ENCODE measurements around the gene RNF130.

Gene RNF130

GRCh38 chr5:180088561-180088960 is 17.0 kb upstream of the RNF130 start:
- TF ChIP-seq SNAI2 (CRISPR knock-in tag; IDR thresholded peaks at IDR 0.05) (no peak), TOX (CRISPR knock-in tag; IDR thresholded peaks at IDR 0.05; ENCODE audit: borderline replicate concordance) (no peak), GLIS3 (CRISPR knock-in tag; IDR thresholded peaks at IDR 0.05) (no peak), PPARA (CRISPR knock-in tag; IDR thresholded peaks at IDR 0.05; ENCODE audit: borderline replicate concordance) (no peak)
- ATAC-seq: no peak

- ATAC-seq: no peak
- TF ChIP-seq ZNF70 (CRISPR knock-in tag; IDR thresholded peaks at IDR 0.05) (no peak), CSDC2 (CRISPR knock-in tag; IDR thresholded peaks at IDR 0.05) (no peak), OSR1 (CRISPR knock-in tag; IDR thresholded peaks at IDR 0.05) (no peak), ZC3H10 (CRISPR knock-in tag; IDR thresholded peaks at IDR 0.05) (no peak), PPARA (CRISPR knock-in tag; IDR thresholded peaks at IDR 0.05; ENCODE audit: borderline replicate concordance) (no peak), TOX (CRISPR knock-in tag; IDR thresholded peaks at IDR 0.05; ENCODE audit: borderline replicate concordance) (no peak), ZFP30 (CRISPR knock-in tag; IDR thresholded peaks at IDR 0.05) (no peak), RARB (CRISPR knock-in tag; IDR thresholded peaks at IDR 0.05) (no peak), POU6F1 (CRISPR knock-in tag; IDR thresholded peaks at IDR 0.05; ENCODE audit: borderline replicate concordance, low read depth) (no peak), TSHZ2 (CRISPR knock-in tag; IDR thresholded peaks at IDR 0.05) (no peak), ISL1 (CRISPR knock-in tag; IDR thresholded peaks at IDR 0.05) (no peak), TCF4 (CRISPR knock-in tag; IDR thresholded peaks at IDR 0.05; ENCODE audit: borderline replicate concordance) (no peak), ZNF8 (CRISPR knock-in tag; IDR thresholded peaks at IDR 0.05) (no peak), ARNTL (CRISPR knock-in tag; IDR thresholded peaks at IDR 0.05; ENCODE audit: borderline replicate concordance, low read depth) (no peak), ESRRG (CRISPR knock-in tag; IDR thresholded peaks at IDR 0.05) (no peak), ZNF565 (CRISPR knock-in tag; conservative IDR thresholded peaks at IDR 0.05; ENCODE audit: low read depth) (no peak)
- TF ChIP-seq, protein P1, sequence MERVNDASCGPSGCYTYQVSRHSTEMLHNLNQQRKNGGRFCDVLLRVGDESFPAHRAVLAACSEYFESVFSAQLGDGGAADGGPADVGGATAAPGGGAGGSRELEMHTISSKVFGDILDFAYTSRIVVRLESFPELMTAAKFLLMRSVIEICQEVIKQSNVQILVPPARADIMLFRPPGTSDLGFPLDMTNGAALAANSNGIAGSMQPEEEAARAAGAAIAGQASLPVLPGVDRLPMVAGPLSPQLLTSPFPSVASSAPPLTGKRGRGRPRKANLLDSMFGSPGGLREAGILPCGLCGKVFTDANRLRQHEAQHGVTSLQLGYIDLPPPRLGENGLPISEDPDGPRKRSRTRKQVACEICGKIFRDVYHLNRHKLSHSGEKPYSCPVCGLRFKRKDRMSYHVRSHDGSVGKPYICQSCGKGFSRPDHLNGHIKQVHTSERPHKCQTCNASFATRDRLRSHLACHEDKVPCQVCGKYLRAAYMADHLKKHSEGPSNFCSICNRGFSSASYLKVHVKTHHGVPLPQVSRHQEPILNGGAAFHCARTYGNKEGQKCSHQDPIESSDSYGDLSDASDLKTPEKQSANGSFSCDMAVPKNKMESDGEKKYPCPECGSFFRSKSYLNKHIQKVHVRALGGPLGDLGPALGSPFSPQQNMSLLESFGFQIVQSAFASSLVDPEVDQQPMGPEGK (CRISPR knock-in tag; IDR thresholded peaks at IDR 0.05; ENCODE audit: borderline replicate concordance): no peak
Observed at GRCh38 chr5:180086816-180087399, 15.3 kb upstream of the RNF130 start.

DNA sequence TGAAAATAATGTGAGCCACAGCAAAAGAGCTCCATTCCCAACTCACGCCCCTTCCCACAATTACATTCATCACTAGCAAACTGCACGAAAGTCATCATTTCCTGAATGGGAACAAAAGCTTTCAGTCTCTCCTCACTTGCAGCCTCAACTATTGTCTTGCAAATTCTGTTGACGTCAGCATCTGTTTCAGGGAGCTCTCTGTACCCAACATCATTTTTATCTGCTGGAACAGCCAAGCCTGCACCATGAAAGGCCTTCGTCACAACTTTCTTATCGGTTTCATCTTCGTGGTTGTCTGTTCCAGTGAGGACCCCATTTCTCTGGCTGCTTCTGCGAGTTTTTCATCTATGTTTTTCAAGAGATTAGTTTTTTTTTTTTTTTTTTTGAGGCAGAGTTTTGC is 14.3 kb upstream of the RNF130 start:
- no peak for ATAC-seq
- TF ChIP-seq ZNF565 (CRISPR knock-in tag; conservative IDR thresholded peaks at IDR 0.05; ENCODE audit: low read depth) (no peak), ZC3H10 (CRISPR knock-in tag; IDR thresholded peaks at IDR 0.05) (no peak), TSHZ2 (CRISPR knock-in tag; IDR thresholded peaks at IDR 0.05) (no peak), RARB (CRISPR knock-in tag; IDR thresholded peaks at IDR 0.05) (no peak), ISL1 (CRISPR knock-in tag; IDR thresholded peaks at IDR 0.05) (no peak), TCF4 (CRISPR knock-in tag; IDR thresholded peaks at IDR 0.05; ENCODE audit: borderline replicate concordance) (no peak), ARNTL (CRISPR knock-in tag; IDR thresholded peaks at IDR 0.05; ENCODE audit: borderline replicate concordance, low read depth) (no peak), OSR1 (CRISPR knock-in tag; IDR thresholded peaks at IDR 0.05) (no peak), POU6F1 (CRISPR knock-in tag; IDR thresholded peaks at IDR 0.05; ENCODE audit: borderline replicate concordance, low read depth) (no peak), CREB5 (CRISPR knock-in tag; IDR thresholded peaks at IDR 0.05; ENCODE audit: low read depth) (no peak)
- TF ChIP-seq, protein P1 (CRISPR knock-in tag; IDR thresholded peaks at IDR 0.05; ENCODE audit: borderline replicate concordance): no peak

Measured in SK-N-SH treated with all-trans-retinoic acid at 6 μM for 48 hours (cell line).